ENCODE results near the gene ATP13A4.

The ATP13A4 gene

GRCh38 chr3:193554811-193555210 lies at the start of gene ATP13A4:
Gene ATP13A4, minus strand, starts transcription at chr3:193554895. Its CDS starts 96 bp downstream, at chr3:193554799.
- DNase-seq = no peak

GRCh38 chr3:193599393-193599792 lies 44.7 kb upstream of the ATP13A4 start:
- DNase-seq = no peak

GRCh38 chr3:193598202-193598601 lies 43.5 kb upstream of the ATP13A4 start:
- no peak for DNase-seq

- DNase-seq = no peak
Measured at GRCh38 chr3:193595939-193596487, 41.3 kb upstream of the ATP13A4 start.

- DNase-seq = no peak
Measured at GRCh38 chr3:193594946-193595689, 40.4 kb upstream of the ATP13A4 start.

- DNase-seq = peak; percentile 41
Measured at GRCh38 chr3:193593668-193594030, 39.0 kb upstream of the ATP13A4 start.

- DNase-seq = peak; percentile 92
Measured at GRCh38 chr3:193592841-193593667, 38.4 kb upstream of the ATP13A4 start, which contains the start of gene OPA1. Gene OPA1, plus strand, starts transcription at chr3:193593208. Its CDS starts 170 bp downstream, at chr3:193593378.

GRCh38 chr3:193590088-193590856 lies 35.6 kb upstream of the ATP13A4 start:
- DNase-seq = no peak

GRCh38 chr3:193589616-193590015 lies 34.9 kb upstream of the ATP13A4 start:
- DNase-seq = no peak

GRCh38 chr3:193589129-193589528 lies 34.4 kb upstream of the ATP13A4 start:
- no peak for DNase-seq

- DNase-seq = no peak
Measured at GRCh38 chr3:193586526-193586925, 31.8 kb upstream of the ATP13A4 start.

- DNase-seq = no peak
Measured at GRCh38 chr3:193585530-193585929, 30.8 kb upstream of the ATP13A4 start.

GRCh38 chr3:193574488-193575070 lies 19.9 kb upstream of the ATP13A4 start:
- no peak for DNase-seq

GRCh38 chr3:193573403-193574191 lies 18.9 kb upstream of the ATP13A4 start:
- DNase-seq = no peak

GRCh38 chr3:193572426-193572908 lies 17.8 kb upstream of the ATP13A4 start:
- peak; percentile 52 for DNase-seq

GRCh38 chr3:193569119-193569518 lies 14.4 kb upstream of the ATP13A4 start:
- no peak for DNase-seq

GRCh38 chr3:193564012-193564411 lies 9.3 kb upstream of the ATP13A4 start:
- no peak for DNase-seq

- DNase-seq = no peak
Measured at GRCh38 chr3:193563426-193563825, 8.7 kb upstream of the ATP13A4 start.

GRCh38 chr3:193560870-193561269 lies 6.2 kb upstream of the ATP13A4 start:
- DNase-seq = no peak

GRCh38 chr3:193560091-193560490 lies 5.4 kb upstream of the ATP13A4 start:
- DNase-seq = no peak

- no peak for DNase-seq
Measured at GRCh38 chr3:193559100-193559499, 4.4 kb upstream of the ATP13A4 start.

GRCh38 chr3:193556841-193557240 lies 2.1 kb upstream of the ATP13A4 start:
- no peak for DNase-seq
